NCI-H82 treated with DMSO at 0.1 percent for 48 hours (cell line): Measurements from ENCODE around the gene RMI1.

ENCODE experiments used
- DNase-seq: peaks from one replicate; lab custom pipeline; 2025; ENCODE audit not compliant: unreplicated experiment; lab: John Stamatoyannopoulos, UW

Gene RMI1

GRCh38 chr9:83967073-83967472 is 13.5 kb upstream of the RMI1 start:
- DNase-seq: no peak

GRCh38 chr9:83969602-83970001 is 11.0 kb upstream of the RMI1 start:
- DNase-seq: no peak

- no peak for DNase-seq
Observed at GRCh38 chr9:83971485-83971884, 9.1 kb upstream of the RMI1 start.

- no peak for DNase-seq
Observed at GRCh38 chr9:83972286-83972685, 8.3 kb upstream of the RMI1 start.

GRCh38 chr9:83975300-83975699 is 5.3 kb upstream of the RMI1 start:
- no peak for DNase-seq

- no peak for DNase-seq
Observed at GRCh38 chr9:83976372-83976771, 4.2 kb upstream of the RMI1 start.

- no peak for DNase-seq
Observed at GRCh38 chr9:83977196-83977595, 3.4 kb upstream of the RMI1 start.

- DNase-seq: peak; percentile 34
Observed at GRCh38 chr9:83978992-83979811, 1.4 kb upstream of the RMI1 start.

- DNase-seq: peak; percentile 79
Observed at GRCh38 chr9:83979812-83980394, 702 bp upstream of the RMI1 start, which contains the start of gene HNRNPK. Gene HNRNPK, minus strand, starts transcription at chr9:83980215. Its CDS starts 1,963 bp downstream, at chr9:83978252.

GRCh38 chr9:83981126-83981871 is 694 bp downstream of the RMI1 start:
- no peak for DNase-seq

GRCh38 chr9:83986195-83986594 is 5.6 kb downstream of the RMI1 start:
- no peak for DNase-seq

- no peak for DNase-seq
Observed at GRCh38 chr9:83986765-83987401, 6.3 kb downstream of the RMI1 start.

- no peak for DNase-seq
Observed at GRCh38 chr9:83987402-83987791, 6.8 kb downstream of the RMI1 start.

- DNase-seq: no peak
Observed at GRCh38 chr9:83988411-83988810, 7.8 kb downstream of the RMI1 start.

- DNase-seq: no peak
Observed at GRCh38 chr9:83991355-83991754, 10.8 kb downstream of the RMI1 start.

GRCh38 chr9:83992407-83992806 is 11.8 kb downstream of the RMI1 start:
- DNase-seq: no peak

GRCh38 chr9:83992901-83993300 is 12.3 kb downstream of the RMI1 start:
- no peak for DNase-seq

- no peak for DNase-seq
Observed at GRCh38 chr9:83996126-83996525, 15.5 kb downstream of the RMI1 start.

- no peak for DNase-seq
Observed at GRCh38 chr9:83999141-83999918, 18.7 kb downstream of the RMI1 start.

- no peak for DNase-seq
Observed at GRCh38 chr9:84000186-84000585, 19.6 kb downstream of the RMI1 start.

GRCh38 chr9:84001621-84002020 is 21.0 kb downstream of the RMI1 start:
- DNase-seq: no peak
